NCI-H187 (cell line): ENCODE data around the gene PANK3.
"Not testable (repeated sequence)": the region's sequence is repeated elsewhere in the genome, so short reads cannot be mapped to it uniquely, and the experiment has no call there.

Experiments used
- DNase-seq, 2 experiments: peaks; one replicate each; lab custom pipeline; 2025; lab: John Stamatoyannopoulos, UW

PANK3 gene

GRCh38 chr5:168578538-168579487 lies at the start of gene PANK3:
TSS of gene PANK3 (minus strand) at chr5:168579368. CDS start at chr5:168579283, 85 bp downstream.
- DNase-seq: peak; percentile 3 to 71

- no peak for DNase-seq
These were observed 45.7 kb upstream of the PANK3 start for GRCh38 chr5:168624850-168625364.

DNA sequence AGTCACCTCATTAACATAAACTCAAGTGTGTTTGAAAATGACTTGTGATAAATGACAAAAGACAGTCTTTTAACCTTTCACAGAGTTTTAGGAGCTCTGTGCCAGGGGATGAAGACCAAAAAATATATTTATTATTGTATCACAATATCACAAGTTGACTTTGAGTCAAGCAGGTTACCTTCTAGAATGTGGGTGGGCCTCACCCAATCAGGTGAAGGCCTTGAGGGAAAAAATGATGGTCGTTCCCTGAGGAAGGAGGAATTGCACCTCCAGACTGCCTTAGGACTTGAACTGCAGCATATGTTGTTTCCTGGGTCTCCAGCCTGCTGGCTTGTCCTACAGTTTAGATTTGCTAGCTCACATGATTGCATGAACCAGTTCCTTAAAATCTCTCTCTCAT lies 41.6 kb upstream of the PANK3 start:
- no peak for DNase-seq

DNA sequence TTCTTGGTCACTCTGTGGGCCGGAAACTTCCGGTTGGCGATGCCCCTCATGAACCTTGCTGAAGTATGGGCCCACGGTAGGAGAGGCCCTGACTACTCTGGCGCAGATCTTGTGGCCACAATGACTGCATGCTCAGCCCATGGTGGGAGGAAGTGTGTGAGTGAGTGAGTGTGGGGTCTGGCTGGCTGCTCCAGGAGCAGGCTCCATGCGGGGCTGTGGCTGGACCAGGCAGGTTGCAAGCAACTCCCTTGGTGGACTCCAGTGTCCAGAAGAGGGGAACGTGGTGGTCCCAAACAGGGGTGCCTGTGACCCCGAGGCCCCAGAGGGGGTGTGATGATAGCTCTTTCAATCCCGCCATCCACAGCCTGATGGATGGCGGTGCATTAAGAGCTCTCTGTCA lies 35.5 kb upstream of the PANK3 start:
- no peak for DNase-seq

GRCh38 chr5:168613996-168614395 lies 34.8 kb upstream of the PANK3 start:
- no peak for DNase-seq

GRCh38 chr5:168613396-168613795 lies 34.2 kb upstream of the PANK3 start:
- DNase-seq: no peak

DNA sequence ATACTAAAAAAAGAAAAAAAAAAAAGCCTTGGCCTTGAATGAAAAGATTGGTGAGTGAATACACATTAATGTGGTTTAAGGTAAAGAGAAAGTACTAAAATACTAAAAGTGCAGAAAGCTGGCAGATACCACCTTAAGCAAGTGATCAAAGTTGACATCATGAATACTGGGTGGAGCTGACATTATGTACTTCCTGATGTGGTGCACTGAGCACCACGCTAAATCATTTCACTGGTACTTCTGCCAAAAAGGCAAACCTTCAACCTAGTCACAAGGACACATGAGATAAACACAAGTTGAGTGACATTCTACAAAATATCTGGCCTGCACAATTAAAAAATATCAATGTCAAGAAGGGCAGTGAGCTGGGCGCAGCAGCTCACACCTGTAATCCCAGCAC lies 33.8 kb upstream of the PANK3 start:
- no peak for DNase-seq

GRCh38 chr5:168612123-168612522 lies 33.0 kb upstream of the PANK3 start:
- no peak for DNase-seq

DNA sequence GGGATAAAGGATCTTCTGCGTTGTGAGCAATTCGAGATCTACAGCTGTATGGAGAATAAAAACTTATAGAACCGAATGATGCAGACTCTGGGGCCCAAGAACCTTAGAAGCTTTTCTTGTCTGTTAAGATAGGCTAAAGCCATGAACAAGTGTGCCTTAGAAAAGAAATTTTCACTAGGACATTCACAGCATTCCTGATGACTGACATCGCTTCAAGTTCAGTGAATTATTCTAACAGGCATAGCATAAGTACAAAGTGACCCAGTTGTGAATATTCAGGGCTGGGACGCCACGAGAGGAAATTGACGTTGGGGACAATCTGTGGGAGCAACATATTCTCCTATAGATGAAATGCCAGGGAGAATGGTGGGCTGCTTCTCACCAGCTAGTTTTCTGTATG lies 32.0 kb upstream of the PANK3 start:
- no peak for DNase-seq

- no peak for DNase-seq
These were observed 30.8 kb upstream of the PANK3 start for GRCh38 chr5:168609806-168610482.

GRCh38 chr5:168608821-168609220 lies 29.7 kb upstream of the PANK3 start:
- DNase-seq: no peak

- DNase-seq: no peak
These were observed 29.2 kb upstream of the PANK3 start for GRCh38 chr5:168608386-168608785.

DNA sequence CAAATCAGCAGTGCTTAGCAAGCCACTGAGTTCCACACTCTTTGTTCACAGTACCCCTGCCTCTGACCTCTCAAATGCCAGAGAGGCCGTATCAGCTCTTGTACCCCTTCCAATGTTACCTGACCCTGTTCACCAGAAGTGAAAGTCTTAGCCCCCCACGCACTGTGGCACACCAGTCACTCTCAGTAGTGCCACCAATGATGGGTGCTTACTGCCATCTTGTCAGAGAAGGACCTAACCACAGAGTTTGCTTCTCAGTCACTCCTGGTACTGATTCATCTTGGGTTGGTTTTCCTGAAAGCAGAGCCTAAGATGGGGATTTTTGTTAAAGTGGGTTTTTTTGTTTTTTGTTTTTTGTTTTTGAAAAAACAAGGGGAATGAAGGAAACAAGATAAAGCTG lies 28.8 kb upstream of the PANK3 start:
- DNase-seq: no peak

DNA sequence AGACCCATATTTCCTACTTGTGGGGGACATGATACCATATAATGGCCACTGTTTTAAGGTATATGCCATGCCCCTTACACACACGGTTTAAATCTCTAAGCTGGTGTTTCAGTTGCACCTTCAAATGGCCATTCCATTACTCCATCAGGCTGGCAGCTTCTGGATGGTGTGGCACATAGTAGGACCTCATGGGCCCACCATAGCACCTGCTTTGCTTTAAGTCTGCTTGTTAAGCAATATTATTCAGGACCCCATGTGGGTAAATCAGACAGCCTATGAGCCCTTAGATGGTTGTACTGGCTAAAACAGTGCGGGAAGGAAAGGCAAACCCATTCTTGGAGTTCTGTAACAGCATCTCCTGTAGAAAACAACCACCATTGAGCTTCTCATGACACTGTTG lies 27.4 kb upstream of the PANK3 start:
- DNase-seq: no peak

DNA sequence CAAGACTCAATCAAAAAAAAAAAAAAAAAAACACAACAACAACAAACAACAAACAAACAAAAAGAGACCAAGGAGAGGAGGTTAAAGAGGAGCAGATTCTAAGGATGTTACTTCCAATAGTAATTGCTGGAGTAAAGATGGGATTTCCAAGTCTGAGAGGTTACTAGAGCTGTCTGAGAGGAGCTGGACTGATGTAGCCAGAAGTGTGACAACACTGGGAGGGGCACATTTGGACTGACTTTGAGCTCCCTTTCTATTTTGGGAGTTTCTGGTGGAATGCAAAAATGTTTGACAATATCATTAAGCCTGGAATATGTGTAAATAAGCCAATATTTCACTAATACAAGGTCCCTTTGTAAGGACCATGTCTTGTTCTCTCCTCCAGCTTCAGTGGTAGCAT lies 25.3 kb upstream of the PANK3 start:
- DNase-seq: no peak

GRCh38 chr5:168603746-168604145 lies 24.6 kb upstream of the PANK3 start:
- DNase-seq: no peak

- DNase-seq: no peak
These were observed 23.3 kb upstream of the PANK3 start for GRCh38 chr5:168602517-168602916.

DNA sequence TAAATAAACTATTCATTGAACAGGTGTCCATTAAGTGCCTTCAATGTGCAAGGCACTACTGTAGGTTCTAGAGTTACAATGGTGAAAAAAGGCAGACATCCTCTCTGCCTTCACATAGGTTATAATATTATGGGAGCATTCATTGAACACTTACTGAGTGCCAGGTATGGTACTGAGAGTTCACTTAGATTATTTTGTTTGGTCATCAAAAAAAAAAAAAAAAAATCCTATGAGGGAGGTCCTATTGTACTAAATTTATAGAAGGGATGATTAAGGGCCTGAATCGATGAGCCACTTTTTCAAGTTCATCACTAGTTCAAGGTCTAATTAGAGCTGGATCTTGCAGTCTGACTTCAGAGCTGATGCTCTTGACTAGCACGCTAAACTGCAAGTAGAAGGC lies 22.8 kb upstream of the PANK3 start:
- no peak for DNase-seq

DNA sequence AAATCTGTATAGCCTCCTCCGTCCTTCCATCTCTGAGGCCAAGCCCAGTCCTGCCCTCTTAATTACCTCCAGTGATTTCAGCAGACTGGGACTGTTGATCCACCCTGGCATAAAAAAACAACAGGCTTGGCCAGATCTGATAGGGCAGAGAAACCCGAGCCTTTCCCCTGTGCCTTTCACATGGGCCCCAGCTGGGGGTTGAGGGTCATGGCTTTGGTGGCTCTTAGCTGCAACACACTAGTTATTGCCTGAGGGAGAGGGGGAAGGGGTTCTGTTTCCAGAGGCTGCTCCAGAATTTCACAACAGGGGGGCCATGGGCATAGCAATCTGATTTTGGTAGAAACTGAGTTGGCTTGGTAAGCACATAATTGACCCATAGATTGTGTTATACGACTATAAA lies 21.2 kb upstream of the PANK3 start:
- no peak for DNase-seq

DNA sequence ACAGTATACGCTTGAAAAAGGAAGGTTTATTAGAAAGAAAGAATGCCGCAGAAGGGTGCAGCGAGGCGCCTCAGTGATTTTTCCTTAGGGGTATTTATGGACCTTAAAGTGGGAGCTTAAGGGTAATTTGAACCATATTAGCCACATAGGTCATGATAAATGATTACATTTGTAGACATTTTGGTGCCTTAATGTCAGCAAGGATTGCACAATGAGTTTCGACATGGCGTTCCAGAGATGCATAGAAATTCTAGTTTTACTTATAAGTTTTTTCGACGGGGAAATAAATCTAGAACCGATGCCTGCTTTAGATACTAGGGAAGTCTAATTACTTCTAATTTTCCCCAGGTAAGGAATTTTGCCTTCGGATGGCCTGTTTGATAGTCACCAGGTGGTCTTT lies 20.7 kb upstream of the PANK3 start:
- no peak for DNase-seq

DNA sequence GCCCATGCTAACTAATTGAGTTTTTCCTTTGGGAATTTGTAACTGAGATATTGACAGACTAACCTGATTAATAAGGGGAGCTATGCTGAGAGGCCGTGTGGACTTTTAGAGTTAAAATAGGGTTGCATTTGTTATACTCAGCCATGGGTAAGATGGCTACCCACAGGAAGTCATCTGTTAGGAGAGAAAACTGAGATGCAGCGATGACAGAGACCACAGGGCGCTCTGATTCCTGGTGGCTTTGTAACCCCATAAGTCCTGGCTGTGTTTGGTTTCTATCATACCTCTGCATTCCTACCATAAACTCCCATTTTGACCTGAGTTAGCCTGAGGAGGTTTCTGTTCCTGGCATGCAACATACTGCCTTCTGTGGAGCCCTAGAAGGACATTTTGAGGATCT lies 19.5 kb upstream of the PANK3 start:
- no peak for DNase-seq

DNA sequence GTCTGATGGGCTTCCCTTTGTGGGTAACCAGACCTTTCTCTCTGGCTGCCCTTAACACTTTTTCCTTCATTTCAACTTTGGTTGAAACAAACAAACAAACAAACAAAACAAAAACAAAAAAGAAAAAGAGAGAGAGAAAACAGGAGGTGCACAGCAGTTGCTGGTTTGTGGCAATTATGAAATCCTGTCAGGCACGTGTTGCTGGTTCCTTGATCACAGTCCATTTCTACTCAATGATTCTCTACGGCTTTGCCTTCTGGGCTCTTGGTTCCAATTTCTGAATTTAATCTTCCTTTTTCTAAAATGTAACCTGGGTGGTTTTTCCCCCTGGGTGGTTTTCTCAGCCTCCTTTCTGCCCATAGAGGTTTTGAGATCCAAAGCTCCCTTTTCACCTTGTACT lies 17.8 kb upstream of the PANK3 start:
- DNase-seq: no peak

DNA sequence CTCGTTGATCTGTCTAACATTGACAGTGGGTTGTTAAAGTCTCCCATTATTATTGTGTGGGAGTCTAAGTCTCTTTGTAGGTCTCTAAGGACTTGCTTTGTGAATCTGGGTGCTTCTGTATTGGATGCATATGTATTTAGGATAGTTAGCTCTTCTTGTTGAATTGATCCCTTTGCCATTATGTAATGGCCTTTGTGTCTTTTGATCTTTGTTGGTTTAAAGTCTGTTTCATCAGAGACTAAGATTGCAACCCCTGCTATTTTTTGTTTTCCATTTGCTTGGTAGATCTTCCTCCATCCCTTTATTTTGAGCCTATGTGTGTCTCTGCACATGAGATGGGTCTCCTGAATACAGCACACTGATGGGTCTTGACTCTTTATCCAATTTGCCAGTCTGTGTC lies 17.0 kb upstream of the PANK3 start:
- DNase-seq: not testable (repeated sequence)
